DND-41 (cell line): ENCODE results near the gene SLC2A13.
"Not testable (repeated sequence)": the region's sequence is repeated elsewhere in the genome, so short reads cannot be mapped to it uniquely, and the experiment has no call there.

ENCODE experiments used
- ATAC-seq: fragments of 200-7000 bp; cut with Tn5 transposase; 3 replicates; pipeline ENCODE4 v1.9.1; 2021; ENCODE audit warnings: low read depth; ENCODE audit not compliant: insufficient read depth
- DNase-seq: peaks from one replicate; pipeline ENCODE4 v3.0.0-alpha.2; 2020
- H2AFZ ChIP-seq: 2 replicates; pipeline ENCODE4 v1.6.0; 2012; ENCODE audit warnings: low read depth, low read length
- H3K27ac ChIP-seq: 2 replicates; pipeline ENCODE4 v1.5.1; 2012; ENCODE audit warnings: low read length, inconsistent platforms
- H3K27me3 ChIP-seq: fragments of 200-600 bp; sonication (generic); 2 replicates; pipeline ENCODE4 v1.6.0; 2012; ENCODE audit warnings: low read length, mild to moderate bottlenecking, inconsistent platforms; ENCODE audit not compliant: insufficient read depth, poor library complexity
- H3K36me3 ChIP-seq: 2 replicates; pipeline ENCODE4 v1.5.1; 2012; ENCODE audit warnings: low read length, inconsistent platforms; ENCODE audit not compliant: insufficient read depth
- H3K4me1 ChIP-seq: 2 replicates; pipeline ENCODE4 v1.5.1; 2012; ENCODE audit warnings: mild to moderate bottlenecking, low read length; ENCODE audit not compliant: insufficient read depth
- H3K4me2 ChIP-seq: 2 replicates; pipeline ENCODE4 v1.6.0; 2012; ENCODE audit warnings: mild to moderate bottlenecking, moderate library complexity, low read length, inconsistent platforms; ENCODE audit not compliant: insufficient read depth
- H3K4me3 ChIP-seq, 2 experiments: fragments of 200-600 bp in 1 of 2; shearing (Covaris generic) in 1 of 2; 2 replicates each; pipeline ENCODE4 v1.5.1; 2012 to 2016; ENCODE audit warnings: inconsistent platforms in 2 of 2, low read length in 2 of 2, mild to moderate bottlenecking in 2 of 2, low read depth in 1 of 2, moderate library complexity in 1 of 2
- H3K79me2 ChIP-seq: 2 replicates; pipeline ENCODE4 v1.6.0; 2012; ENCODE audit warnings: low read length, inconsistent platforms; ENCODE audit not compliant: insufficient read depth
- H3K9ac ChIP-seq: 2 replicates; pipeline ENCODE4 v1.6.0; 2012; ENCODE audit warnings: low read depth, mild to moderate bottlenecking, inconsistent platforms, low read length, moderate library complexity
- H3K9me3 ChIP-seq: 2 replicates; pipeline ENCODE4 v1.5.1; 2012; ENCODE audit warnings: low read length, moderate library complexity, mild to moderate bottlenecking, inconsistent platforms; ENCODE audit not compliant: insufficient read depth, severe bottlenecking
- H4K20me1 ChIP-seq: 2 replicates; pipeline ENCODE4 v1.6.0; 2012; ENCODE audit warnings: low read length; ENCODE audit not compliant: insufficient read depth
- EZH2 ChIP-seq: IDR thresholded peaks from 3 replicates; pipeline ENCODE4 v1.6.1; 2012; ENCODE audit warnings: borderline replicate concordance, low read depth, mild to moderate bottlenecking, moderate library complexity, low read length, inconsistent platforms; ENCODE audit not compliant: severe bottlenecking
- TF ChIP-seq, protein P1 (sequence below): IDR thresholded peaks from 2 replicates; pipeline ENCODE4 v1.5.1; 2012; ENCODE audit warnings: borderline replicate concordance, low read length, moderate library complexity, mild to moderate bottlenecking; ENCODE audit not compliant: poor library complexity, severe bottlenecking; ENCODE audit errors: extremely low read depth

The SLC2A13 gene

DNA sequence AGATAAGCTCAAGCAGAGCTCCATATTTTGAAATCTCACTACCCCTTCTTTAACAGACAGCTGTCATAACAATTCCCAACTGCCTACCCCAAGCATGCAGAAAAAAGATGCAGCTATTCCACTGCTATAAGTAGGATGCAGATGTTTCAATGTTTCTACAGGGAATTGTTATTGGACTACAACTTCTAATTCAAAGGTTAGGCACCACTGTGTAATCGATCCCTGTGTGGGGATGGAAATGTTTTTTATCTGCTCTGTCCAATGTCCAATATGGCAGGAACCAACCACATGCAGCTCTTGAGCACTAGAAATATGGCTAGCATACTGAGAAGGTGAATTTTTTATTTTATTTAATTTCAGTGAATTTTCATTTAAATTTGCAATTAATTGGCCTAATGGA lies 208.6 kb downstream of the SLC2A13 start:
- H3K36me3 ChIP-seq: no peaks in the 10 kb centered on the region
- no peaks in the 10 kb centered on the region for H3K4me1 ChIP-seq
- no peak for DNase-seq
- H2AFZ ChIP-seq: no peak overlapping the region
- no peaks in the 10 kb centered on the region for H3K27me3 ChIP-seq
- H3K9me3 ChIP-seq: peaks cover 7% of the 10 kb centered on the region
- H3K79me2 ChIP-seq: no peaks in the 10 kb centered on the region
- no peak overlapping the region for H3K27ac ChIP-seq
- TF ChIP-seq, protein P1, sequence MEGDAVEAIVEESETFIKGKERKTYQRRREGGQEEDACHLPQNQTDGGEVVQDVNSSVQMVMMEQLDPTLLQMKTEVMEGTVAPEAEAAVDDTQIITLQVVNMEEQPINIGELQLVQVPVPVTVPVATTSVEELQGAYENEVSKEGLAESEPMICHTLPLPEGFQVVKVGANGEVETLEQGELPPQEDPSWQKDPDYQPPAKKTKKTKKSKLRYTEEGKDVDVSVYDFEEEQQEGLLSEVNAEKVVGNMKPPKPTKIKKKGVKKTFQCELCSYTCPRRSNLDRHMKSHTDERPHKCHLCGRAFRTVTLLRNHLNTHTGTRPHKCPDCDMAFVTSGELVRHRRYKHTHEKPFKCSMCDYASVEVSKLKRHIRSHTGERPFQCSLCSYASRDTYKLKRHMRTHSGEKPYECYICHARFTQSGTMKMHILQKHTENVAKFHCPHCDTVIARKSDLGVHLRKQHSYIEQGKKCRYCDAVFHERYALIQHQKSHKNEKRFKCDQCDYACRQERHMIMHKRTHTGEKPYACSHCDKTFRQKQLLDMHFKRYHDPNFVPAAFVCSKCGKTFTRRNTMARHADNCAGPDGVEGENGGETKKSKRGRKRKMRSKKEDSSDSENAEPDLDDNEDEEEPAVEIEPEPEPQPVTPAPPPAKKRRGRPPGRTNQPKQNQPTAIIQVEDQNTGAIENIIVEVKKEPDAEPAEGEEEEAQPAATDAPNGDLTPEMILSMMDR: no peak
- TF ChIP-seq EZH2: no peak
- H4K20me1 ChIP-seq: no peaks in the 10 kb centered on the region
- no peak overlapping the region for H3K4me2 ChIP-seq
- no peak overlapping the region for H3K4me3 ChIP-seq
- ATAC-seq: no peak
- H3K9ac ChIP-seq: no peak overlapping the region

DNA sequence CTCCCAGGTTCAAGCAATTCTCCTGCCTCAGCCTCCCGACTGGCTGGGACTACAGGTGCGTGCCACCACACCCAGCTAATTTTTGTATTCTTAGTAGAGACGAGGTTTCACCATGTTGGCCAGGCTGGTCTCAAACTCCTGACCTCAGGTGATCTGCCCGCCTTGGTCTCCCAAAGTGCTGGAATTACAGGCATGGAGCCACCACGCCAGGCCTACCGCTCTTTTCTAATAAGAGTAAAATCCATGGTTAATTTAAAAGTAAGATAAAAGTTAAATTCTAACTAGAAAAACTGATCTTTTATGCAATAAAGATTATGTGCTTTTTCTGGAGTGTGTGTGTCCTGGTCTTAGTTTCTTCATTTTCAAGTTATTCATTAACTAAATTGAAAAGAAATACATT lies 212.5 kb downstream of the SLC2A13 start:
- H3K27ac ChIP-seq, H3K9me3 ChIP-seq, H4K20me1 ChIP-seq, H3K9ac ChIP-seq, H3K4me1 ChIP-seq, H3K4me2 ChIP-seq, ATAC-seq, H3K4me3 ChIP-seq, H3K27me3 ChIP-seq, DNase-seq, H3K36me3 ChIP-seq, H3K79me2 ChIP-seq, H2AFZ ChIP-seq: not testable (repeated sequence)

DNA sequence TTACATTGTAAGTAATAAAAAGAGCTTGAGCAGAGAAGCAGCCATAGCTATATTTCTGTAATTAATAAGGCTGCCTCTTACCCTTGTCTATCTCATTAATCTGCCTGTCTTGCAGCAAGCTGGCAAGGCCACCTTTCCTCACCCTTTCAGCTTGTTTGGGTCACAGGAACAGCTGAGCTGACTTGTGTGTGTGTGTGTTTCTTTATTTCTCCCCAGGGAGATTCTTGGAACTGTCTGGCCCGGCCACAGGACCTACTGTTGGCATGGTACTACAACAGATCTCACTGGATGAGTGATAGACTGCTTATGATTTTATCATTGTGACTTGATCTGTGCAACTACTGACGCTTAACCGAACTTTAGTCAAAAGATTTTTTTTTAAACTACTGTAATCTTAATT lies 213.7 kb downstream of the SLC2A13 start:
- TF ChIP-seq, protein P1: no peak
- no peak for TF ChIP-seq EZH2
- Histone ChIP-seq H3K36me3 (no peaks in the 10 kb centered on the region), H3K4me3 (no peak overlapping the region), H3K27me3 (no peaks in the 10 kb centered on the region), H3K79me2 (no peaks in the 10 kb centered on the region), H3K4me2 (no peak overlapping the region), H3K9me3 (peaks cover 7% of the 10 kb centered on the region), H3K27ac (no peak overlapping the region), H3K9ac (no peak overlapping the region), H4K20me1 (no peaks in the 10 kb centered on the region), H3K4me1 (no peaks in the 10 kb centered on the region), H2AFZ (no peak overlapping the region)
- ATAC-seq: no peak
- DNase-seq: no peak

DNA sequence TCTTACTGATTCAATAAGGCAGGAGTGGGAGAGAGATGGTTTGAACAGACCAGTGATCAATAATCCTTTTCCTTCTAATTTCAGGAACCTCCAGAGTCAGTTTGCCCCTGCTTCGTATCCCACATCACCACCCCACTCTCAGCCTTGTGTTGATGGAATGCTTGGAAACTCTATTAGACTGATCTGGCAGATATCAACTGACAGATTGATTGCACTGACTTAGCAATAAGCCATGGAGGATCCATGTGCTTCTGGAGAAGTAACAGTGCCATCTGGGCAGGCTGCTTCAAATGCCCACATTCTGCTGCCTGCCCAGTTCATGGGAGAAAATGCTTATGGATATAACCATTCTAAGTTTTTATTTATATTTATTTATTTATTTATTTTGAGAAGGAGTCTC lies 218.0 kb downstream of the SLC2A13 start:
- Histone ChIP-seq H3K36me3 (no peaks in the 10 kb centered on the region), H3K27ac (no peak overlapping the region), H4K20me1 (no peaks in the 10 kb centered on the region), H3K9ac (no peak overlapping the region), H3K79me2 (no peaks in the 10 kb centered on the region), H3K4me3 (no peak overlapping the region), H3K9me3 (no peaks in the 10 kb centered on the region), H3K27me3 (no peaks in the 10 kb centered on the region), H3K4me2 (no peak overlapping the region), H3K4me1 (no peaks in the 10 kb centered on the region), H2AFZ (no peak overlapping the region)
- no peak for ATAC-seq
- TF ChIP-seq, protein P1: no peak
- no peak for TF ChIP-seq EZH2
- DNase-seq: no peak
